ENCODE measurements around the gene THSD1.
"Not testable (repeated sequence)": the region's sequence is repeated elsewhere in the genome, so short reads cannot be mapped to it uniquely, and the experiment has no call there.

Gene THSD1

GRCh38 chr13:52348983-52349780 is 56.8 kb downstream of the THSD1 start:
- no peak for DNase-seq

DNA sequence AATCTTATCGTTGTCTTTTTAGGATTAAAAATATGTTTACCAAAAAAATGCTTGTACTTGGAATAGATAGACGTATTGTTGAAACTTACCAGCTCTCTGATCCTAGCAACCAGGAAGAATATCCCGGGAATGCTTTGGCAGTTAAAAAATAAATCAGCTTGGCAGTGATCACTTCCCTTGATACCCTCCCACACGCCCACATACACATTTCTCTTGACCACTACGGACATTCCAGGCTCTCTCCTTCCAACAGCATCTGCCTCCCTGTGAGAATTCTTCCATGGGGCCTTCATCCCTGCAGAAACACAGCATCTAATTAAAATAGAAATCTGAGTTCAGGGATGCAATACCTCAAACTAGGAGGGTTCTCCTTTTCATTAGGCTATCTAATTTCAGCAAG is 57.9 kb downstream of the THSD1 start:
- no peak for DNase-seq

GRCh38 chr13:52345631-52346251 is 60.2 kb downstream of the THSD1 start:
- DNase-seq, result no peak

DNA sequence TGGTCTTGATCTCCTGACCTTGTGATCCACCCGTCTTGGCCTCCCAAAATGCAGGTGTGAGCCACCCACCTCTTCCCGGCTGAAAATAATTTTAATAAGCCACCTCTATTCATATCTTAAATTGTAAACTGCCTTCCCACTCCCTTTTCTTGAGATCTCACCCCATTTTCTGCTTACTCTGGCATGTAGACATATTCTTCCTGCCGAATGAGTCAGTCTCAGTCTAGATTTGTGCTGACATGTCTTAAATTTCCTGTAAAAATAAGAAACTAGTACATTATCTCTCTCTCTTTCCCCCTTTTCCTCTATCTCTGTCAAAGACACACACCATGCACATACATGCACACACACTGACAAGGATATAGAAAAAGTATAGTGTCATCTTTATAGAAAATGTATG is 60.9 kb downstream of the THSD1 start:
- DNase-seq, result no peak

GRCh38 chr13:52344108-52344507 is 61.9 kb downstream of the THSD1 start:
- no peak for DNase-seq

DNA sequence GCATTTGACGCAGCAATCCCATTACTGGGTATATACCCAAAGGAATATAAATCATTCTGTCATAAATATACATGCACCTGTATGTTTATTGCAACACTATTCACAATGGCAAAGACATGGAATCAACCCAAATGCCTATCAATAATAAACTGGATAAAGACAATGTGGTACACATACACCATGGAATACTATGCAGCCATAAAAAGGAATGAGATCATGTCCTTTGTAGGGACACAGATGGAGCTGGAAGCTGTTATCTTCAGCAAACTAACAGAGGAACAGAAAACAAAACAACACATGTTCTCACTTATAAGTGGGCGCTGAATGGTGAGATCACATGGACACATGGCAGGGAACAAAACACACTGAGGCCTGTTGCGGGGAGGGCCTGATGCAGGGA is 63.8 kb downstream of the THSD1 start:
- DNase-seq, result not testable (repeated sequence)

DNA sequence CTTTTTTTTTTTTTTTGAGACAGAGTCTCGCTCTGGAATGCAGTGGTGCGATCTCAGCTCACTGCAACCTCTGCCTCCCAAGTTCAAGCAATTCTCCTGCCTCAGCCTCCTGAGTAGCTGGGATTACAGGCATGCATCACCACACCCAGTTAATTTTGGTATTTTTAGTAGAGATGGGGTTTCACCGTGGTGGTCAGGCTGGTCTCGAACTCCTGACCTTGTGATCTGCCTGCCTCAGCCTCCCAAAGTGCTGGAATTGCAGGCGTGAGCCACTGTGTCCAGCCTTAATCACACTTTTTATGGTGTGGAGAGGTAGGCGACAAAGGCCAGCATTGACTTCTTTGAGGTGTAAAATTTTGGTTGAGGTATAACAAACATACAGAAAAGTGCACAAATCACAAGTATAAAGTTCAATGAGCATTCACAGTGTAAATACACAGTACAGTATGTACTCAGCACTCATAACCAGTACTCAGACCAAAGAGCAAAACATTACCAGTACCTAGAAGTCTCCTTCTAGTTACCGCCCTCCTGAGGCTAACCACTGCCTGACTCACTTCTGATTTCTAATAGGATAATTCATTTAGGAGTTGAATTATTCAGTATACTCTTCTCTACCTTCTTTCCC is 68.0 kb downstream of the THSD1 start:
- not testable (repeated sequence) for DNase-seq

DNA sequence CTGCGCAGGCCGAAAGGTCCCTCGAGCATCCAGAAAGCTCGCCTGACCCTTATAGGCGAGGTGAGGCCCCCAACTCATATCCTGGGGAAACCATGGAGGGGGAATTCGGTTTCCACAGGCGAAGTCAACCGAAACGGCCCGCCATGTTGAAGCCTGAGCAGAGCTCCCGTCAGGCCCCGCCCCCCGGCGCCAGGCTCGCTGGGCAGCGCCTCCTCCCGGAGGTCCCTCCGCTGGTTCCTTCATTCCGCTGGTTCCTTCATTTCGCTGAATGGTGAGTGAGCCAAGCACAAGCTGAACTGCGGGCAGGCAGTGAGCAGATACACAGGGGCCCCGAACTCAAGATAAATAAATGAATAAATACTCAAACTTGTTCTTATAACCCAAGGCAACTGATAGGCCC is 71.9 kb downstream of the THSD1 start:
- DNase-seq, result not testable (repeated sequence)

GRCh38 chr13:52331844-52332243 is 74.1 kb downstream of the THSD1 start:
- not testable (repeated sequence) for DNase-seq
